HepG2 (cell line): Measurements from ENCODE around the gene SLC22A31.

Experiments
- BCL3 ChIP-seq: sonication (generic); formaldehyde crosslinking; IDR thresholded peaks from 2 replicates; pipeline ENCODE4 v1.5.1; 2020; ENCODE audit warnings: mild to moderate bottlenecking, missing genetic modification reagents, moderate library complexity
- CTCF ChIP-seq: sonication (generic); formaldehyde crosslinking; IDR thresholded peaks from 2 replicates; pipeline ENCODE4 v1.5.0; 2020; ENCODE audit warnings: mild to moderate bottlenecking, missing genetic modification reagents, moderate library complexity
- EZH2 ChIP-seq: conservative IDR thresholded peaks from 2 replicates; pipeline ENCODE4 v1.6.1; 2012; ENCODE audit warnings: mild to moderate bottlenecking, low read depth, low read length, moderate library complexity
- POLR2A ChIP-seq, 2 experiments: IDR thresholded peaks; 2 replicates each; pipeline ENCODE4 v1.6.1; 2011; ENCODE audit warnings: low read depth in 2 of 2, low read length in 2 of 2, mild to moderate bottlenecking in 1 of 2, moderate library complexity in 1 of 2; ENCODE audit not compliant: insufficient read depth in 1 of 2
- SMAD3 ChIP-seq: sonication (generic); formaldehyde crosslinking; IDR thresholded peaks from 2 replicates; pipeline ENCODE4 v1.4.0; 2020; ENCODE audit warnings: missing genetic modification reagents
- TCF7L2 ChIP-seq: IDR thresholded peaks from 2 replicates; pipeline ENCODE4 v1.6.1; 2011; ENCODE audit warnings: mild to moderate bottlenecking, low read depth, low read length, moderate library complexity
- TP53 ChIP-seq: sonication (generic); formaldehyde crosslinking; conservative IDR thresholded peaks from 2 replicates; pipeline ENCODE4 v1.4.0; 2020; ENCODE audit warnings: missing genetic modification reagents
- ZNF24 ChIP-seq: fragments of 450-650 bp; IDR thresholded peaks from 2 replicates; pipeline ENCODE4 v1.6.1; 2017; ENCODE audit warnings: antibody characterized with exemption, mild to moderate bottlenecking
- ZNF367 ChIP-seq: sonication (generic); formaldehyde crosslinking; IDR thresholded peaks from 2 replicates; pipeline ENCODE4 v1.4.0; 2020; ENCODE audit warnings: missing genetic modification reagents, borderline replicate concordance
- ZNF768 ChIP-seq: sonication (generic); formaldehyde crosslinking; IDR thresholded peaks from 2 replicates; pipeline ENCODE4 v1.4.0; 2020; ENCODE audit warnings: missing genetic modification reagents

- TF ChIP-seq ZNF367 (CRISPR knock-in tag) = no peak
- TF ChIP-seq CTCF (CRISPR knock-in tag) = 0 out of 2 replicates have a peak, but pooled peaks have one; percentile 2
- TF ChIP-seq TP53 (CRISPR knock-in tag) = no peak
- no peak for TF ChIP-seq SMAD3 (CRISPR knock-in tag)
- TF ChIP-seq BCL3 (CRISPR knock-in tag) = no peak
- TF ChIP-seq TCF7L2 = no peak
- TF ChIP-seq ZNF768 = peak; percentile 83; the same call in 1 of the 2 replicates
- TF ChIP-seq EZH2 = no peak
- TF ChIP-seq POLR2A (IDR thresholded peaks at IDR 0.05; ENCODE audit: insufficient read depth in 1 of 2, low read depth in 2 of 2, low read length in 2 of 2) = peak in 1 of 2 experiments; percentile 35; a peak in 2 of 4 replicates
- no peak for TF ChIP-seq ZNF24
Observed at GRCh38 chr16:89199241-89200123, 855 bp downstream of the SLC22A31 start.
